HG02759 (cell line): ENCODE measurements around the gene SIM2.

Source experiments
- ATAC-seq: cut with Tn5 transposase; IDR thresholded peaks from one replicate; pipeline ENCODE4 v1.9.1; 2021; ENCODE audit warnings: mild to moderate bottlenecking, moderate library complexity; ENCODE audit not compliant: unreplicated experiment

The SIM2 gene

DNA sequence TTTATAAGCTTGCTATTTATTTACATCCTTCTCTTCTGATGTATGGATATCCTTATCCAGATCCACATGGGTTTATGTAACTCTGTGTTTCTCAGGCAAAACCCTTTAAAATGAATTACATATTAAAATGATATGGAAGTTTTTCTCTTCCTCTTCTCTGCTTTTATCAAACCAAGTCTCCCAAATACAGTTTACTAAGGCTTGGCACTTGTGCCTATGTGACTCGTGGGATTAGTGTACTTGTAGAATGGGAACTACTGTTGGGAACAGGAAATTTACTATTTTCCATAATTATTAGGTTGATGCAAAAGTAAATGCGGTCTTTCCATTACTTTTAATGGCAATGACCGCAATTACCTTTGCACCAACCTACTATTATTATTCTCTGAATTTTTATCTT is 14.8 kb downstream of the SIM2 start:
- ATAC-seq, result no peak

GRCh38 chr21:36716387-36716786 is 17.5 kb downstream of the SIM2 start:
- no peak for ATAC-seq

DNA sequence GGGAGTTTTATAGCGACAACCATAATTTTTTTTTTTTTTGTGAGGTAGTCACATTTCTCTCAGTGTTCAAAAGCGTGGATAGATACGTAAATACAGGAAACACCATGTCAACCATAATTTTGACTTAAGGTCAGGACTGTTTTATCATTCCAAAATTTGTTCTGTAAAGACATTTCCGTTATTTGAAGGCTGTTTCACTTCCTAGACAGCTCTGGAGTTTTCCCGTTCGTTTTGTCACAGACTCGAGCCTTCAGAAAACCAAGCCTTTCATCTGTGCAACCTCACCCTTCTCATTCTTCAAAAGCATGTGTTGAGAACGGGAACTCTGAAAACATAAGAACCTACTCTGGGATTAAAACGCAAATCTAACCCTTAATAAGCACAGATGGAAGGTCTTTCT is 17.9 kb downstream of the SIM2 start:
- no peak for ATAC-seq

DNA sequence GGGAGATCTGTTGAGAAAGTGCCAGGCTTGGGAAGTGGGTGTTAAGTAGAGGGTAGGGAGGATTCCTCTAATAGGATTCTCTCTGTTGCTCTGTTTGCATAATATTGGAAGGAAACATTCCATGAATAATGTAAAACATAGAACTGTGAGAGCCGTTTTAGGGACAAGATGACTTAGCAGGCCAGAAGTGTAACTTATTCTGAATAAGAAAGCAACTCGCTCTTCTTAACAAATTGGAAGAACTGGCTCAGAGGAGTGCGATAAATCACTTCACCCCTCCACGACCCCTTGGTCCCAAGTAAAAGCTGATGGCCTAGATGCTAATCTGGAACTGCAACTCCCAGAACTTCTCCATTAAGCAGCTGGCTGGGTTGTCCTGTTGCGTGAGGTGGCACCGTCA is 19.1 kb downstream of the SIM2 start:
- ATAC-seq, result no peak

DNA sequence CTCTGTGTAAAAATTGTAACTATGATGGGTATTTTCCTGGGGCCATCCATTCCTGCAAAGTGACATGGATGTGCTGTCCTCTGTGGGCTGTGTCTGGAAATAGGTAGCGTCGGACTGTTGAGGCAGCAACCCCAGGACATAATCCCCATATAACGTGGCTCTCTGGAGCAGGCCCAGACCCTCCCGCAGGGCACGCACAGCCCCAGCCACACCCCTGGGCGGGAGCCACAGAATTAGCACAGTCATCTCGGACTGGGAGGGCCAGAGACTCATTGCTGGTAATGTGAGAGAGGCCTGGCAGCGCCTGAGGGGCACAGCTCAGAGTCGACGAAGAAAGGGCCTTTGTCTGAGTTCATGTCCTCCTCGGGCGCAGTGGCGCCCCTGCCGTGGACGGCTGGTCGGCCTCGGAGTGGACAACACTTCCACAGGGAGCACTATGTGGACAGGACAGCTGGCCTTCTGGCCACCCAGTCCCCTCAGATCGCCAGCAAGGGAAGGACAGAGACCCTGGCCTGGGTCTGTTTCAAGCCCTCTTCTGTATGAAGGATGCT is 20.1 kb downstream of the SIM2 start:
- no peak for ATAC-seq

- ATAC-seq, result no peak
Measured at GRCh38 chr21:36719614-36720013, 20.7 kb downstream of the SIM2 start.

DNA sequence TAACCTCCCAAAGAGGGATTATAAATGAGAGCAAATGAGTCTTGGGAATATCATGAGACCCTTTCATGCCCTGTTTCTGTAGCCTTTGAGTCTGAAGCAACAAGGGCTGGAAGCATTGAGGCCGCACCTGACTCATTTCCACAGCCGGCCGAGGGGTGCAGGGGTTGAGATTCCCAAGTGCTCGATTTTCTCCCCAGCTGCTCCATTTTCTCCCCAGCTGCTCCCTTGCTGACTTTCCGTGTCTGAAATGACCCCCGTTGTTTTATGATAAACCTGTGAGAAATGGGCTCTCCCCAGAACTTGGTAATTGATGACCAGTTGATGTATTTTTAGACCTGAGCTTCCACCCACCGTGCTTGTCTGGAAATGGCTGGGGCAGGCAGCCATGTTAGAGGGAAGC is 22.9 kb downstream of the SIM2 start:
- no peak for ATAC-seq

- no peak for ATAC-seq
Measured at GRCh38 chr21:36722370-36723368, 23.8 kb downstream of the SIM2 start.

DNA sequence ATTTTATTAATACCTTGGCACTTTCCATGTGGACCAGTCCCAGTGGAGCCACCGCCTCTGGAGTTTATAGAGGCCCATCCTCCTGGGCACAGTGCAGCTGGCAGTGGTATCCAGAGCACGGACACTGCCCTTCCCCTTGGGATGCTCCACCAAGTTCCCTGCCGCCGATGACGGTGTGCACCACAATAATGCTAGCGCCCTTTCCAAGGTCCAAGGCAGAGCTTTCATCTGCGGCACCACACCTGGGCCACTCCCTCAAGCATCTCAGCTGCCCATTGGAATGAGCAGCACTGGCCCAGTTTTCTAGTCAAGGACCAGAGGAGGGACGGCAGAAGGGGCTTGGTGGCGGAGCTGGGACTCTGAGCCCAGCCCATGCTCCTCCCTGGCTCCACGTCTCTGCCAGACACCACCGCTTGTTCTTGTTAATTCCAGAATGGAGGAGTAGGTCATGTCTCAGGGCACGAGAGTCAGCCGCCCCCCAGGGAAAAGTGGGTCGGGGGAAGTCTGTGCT is 24.5 kb downstream of the SIM2 start:
- ATAC-seq, result no peak

GRCh38 chr21:36724660-36725059 is 25.7 kb downstream of the SIM2 start:
- ATAC-seq, result no peak

GRCh38 chr21:36725793-36726386 is 27.0 kb downstream of the SIM2 start:
- ATAC-seq, result no peak

DNA sequence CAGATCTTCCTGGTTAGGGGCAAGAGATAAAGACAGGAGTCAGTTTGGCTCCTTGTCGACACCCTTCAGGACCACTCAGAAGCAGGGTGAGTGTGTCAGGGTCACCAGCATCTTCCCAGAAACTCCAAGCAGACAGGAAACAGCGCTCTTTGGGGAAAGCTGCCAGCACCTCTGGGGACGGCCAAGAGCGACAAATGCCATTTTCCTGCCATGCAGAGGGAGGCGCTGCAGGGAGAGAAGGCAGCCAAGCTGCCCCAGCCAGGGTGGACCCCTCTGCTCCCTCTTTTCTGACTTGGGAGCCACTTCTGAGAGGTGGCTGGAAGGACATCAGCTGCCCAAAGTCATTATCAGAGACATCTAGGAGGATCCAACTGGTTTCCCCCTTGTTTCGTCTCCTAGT is 29.0 kb downstream of the SIM2 start:
- ATAC-seq, result no peak

DNA sequence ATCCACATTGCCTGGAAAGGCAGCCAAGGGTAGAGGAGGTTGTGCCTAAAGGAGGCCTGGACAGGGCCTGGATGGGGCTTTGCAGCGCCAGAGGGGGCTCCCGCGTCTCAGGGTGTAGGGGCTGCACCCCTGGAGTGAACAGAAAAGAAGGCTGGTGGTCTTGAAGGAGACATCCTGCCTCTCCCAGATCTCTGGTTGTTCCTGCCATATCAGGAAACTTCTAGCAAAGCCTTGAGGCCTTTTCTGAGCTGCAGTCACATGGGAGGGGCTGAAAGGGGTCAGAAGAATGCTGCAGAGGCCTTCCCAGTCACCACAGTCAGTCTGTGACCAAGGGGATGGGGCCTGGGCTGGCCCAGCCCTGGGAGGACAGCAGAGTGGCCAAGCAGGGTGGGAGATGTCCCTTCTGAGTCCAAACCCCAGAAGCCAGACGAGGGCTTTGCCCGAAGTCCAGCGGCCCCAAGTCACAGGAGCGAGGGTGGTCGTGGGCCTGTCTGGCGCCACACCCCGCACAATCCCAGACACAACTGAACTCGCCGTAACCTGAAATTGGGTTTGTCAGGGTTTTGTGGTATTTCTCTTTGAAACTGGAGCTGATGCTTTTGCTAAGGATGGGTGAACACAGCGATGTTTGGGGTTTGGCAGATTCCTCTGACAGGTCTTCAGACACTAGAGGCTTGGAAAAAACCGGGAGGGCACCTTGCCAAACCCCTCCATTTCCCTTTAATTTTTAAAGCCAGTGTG is 29.6 kb downstream of the SIM2 start:
- no peak for ATAC-seq

- ATAC-seq, result no peak
Measured at GRCh38 chr21:36729310-36729970, 30.5 kb downstream of the SIM2 start.

DNA sequence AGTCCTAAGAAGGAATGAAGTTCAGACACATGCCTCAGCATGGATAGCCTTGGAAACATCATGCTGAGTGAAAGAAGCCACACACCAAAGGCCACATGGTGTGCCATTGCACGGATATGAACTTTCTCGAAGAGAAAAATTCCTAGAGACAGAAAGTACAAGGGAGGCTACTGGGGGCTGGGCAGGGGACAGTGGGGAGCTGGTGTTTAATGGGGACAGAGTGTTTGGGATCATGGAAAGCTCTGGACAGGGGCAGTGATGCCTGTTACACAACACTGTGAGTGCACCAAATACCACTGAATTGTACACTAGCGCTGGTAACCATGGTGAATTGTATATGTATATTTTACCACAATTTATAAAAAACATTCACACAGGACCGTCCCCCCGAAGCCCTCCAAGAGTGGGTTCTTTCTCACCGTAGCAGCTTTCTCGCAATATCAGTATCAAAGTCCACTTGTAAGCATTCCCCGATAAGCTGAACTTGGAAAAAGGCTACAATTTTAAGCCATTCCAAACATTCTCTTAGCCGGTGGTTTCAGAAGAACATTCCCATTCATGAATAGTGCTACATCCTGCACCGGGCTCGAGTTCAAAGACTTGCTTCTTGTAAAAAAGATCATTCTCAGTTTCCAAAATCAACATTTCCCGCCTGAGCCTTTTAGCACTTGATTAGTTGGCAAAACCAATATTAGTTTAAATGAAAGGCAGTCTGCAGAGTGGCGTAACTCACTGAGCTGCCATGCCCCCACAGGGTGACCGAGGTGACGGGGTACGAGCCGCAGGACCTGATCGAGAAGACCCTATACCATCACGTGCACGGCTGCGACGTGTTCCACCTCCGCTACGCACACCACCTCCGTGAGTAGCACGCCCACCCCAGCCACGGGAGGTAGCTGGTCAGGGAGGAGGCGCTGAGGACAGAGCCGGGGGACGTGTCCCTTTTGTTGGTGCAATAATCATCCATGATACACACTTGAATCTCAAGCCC is 31.7 kb downstream of the SIM2 start:
- no peak for ATAC-seq

GRCh38 chr21:36732217-36732616 is 33.3 kb downstream of the SIM2 start:
- ATAC-seq, result no peak

GRCh38 chr21:36732761-36733160 is 33.8 kb downstream of the SIM2 start:
- ATAC-seq, result no peak

DNA sequence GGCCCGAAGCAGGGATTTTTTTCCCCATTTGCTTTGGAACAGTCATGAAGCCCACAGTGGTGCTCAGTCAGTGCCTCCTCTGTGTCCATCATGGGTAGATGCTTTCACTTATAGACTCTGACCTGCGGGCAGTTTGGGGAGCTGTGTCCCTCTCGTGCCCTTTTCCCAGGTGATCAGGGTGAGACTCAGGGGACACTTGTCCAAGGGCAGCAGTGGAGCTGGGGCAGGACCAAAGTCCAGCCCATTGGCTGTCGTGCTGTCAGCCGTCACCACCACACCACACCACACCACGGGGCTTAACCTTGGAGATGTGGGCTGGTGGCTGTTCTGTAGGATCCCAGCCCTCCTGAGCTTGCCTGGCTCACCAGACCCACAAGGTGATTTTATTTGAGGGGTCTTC is 34.9 kb downstream of the SIM2 start:
- ATAC-seq, result no peak
